SK-N-SH (cell line): ENCODE measurements around the gene DCDC1. TPM values are rescaled to one million over a fixed set of nuclear protein-coding genes. Genes with fewer than 3 reads are reported as not detected.

Experiments used
- CTCF ChIA-PET: fragments of 300-600, 350-600 bp; formaldehyde crosslinking; extraction: SDS; loops from one replicate; lab custom pipeline; 2021; lab: Yijun Ruan, JAX
- POLR2A ChIA-PET: fragments of 350-600 bp; sonication (Branson Sonifier 250); formaldehyde crosslinking; extraction: SDS; loops from one replicate; lab custom pipeline; 2020; ENCODE audit warnings: antibody characterized with exemption, inconsistent platforms; lab: Yijun Ruan, JAX
- DNase-seq: peaks from one replicate; pipeline ENCODE4 v3.0.0; 2012
- H2AFZ ChIP-seq: fragments of 200-600 bp; sonication (generic); 2 replicates; pipeline ENCODE4 v1.8.1; 2016; ENCODE audit warnings: antibody characterized with exemption, mild to moderate bottlenecking, low read depth
- H3F3A ChIP-seq: fragments of 200-600 bp; sonication (generic); replicated peaks from 2 replicates; pipeline ENCODE3; 2016; ENCODE audit warnings: antibody characterized with exemption, mild to moderate bottlenecking; ENCODE audit not compliant: insufficient read depth
- H3K27ac ChIP-seq, 2 experiments: fragments of 200-500 bp in 1 of 2; fragments of 200-600 bp in 1 of 2; sonication (Bioruptor generic) in 1 of 2; sonication (generic), shearing (Covaris generic) in 1 of 2; 2 replicates each; pipeline versions ENCODE4 v1.5.1 to v1.6.1; 2014 to 2016; ENCODE audit warnings: low read depth in 2 of 2, inconsistent platforms in 1 of 2, low read length in 1 of 2, mild to moderate bottlenecking in 1 of 2, mixed read lengths in 1 of 2
- H3K27me3 ChIP-seq: fragments of 200-600 bp; sonication (generic), shearing (Covaris generic); 2 replicates; pipeline ENCODE4 v1.6.1; 2016; ENCODE audit warnings: mixed run types; ENCODE audit not compliant: insufficient read depth
- H3K36me3 ChIP-seq, 2 experiments: fragments of 200-500 bp in 1 of 2; fragments of 200-600 bp in 1 of 2; sonication (Bioruptor generic) in 1 of 2; sonication (generic) in 1 of 2; replicated peaks in 1 of 2; 2 replicates each; pipeline versions ENCODE3 to v1.5.1; 2014 to 2016; ENCODE audit warnings: low read length in 1 of 2, mild to moderate bottlenecking in 1 of 2; ENCODE audit not compliant: insufficient read depth in 2 of 2, control insufficient read depth in 1 of 2
- H3K4me1 ChIP-seq, 2 experiments: fragments of 200-500 bp in 1 of 2; fragments of 200-600 bp in 1 of 2; sonication (Bioruptor generic) in 1 of 2; sonication (generic), shearing (Covaris generic) in 1 of 2; 2 replicates each; pipeline versions ENCODE4 v1.5.1 to v1.6.1; 2014 to 2016; ENCODE audit warnings: low read depth in 1 of 2, low read length in 1 of 2, mixed run types in 1 of 2; ENCODE audit not compliant: insufficient read depth in 2 of 2, control insufficient read depth in 1 of 2
- H3K4me2 ChIP-seq: fragments of 200-600 bp; sonication (generic), shearing (Covaris generic); 2 replicates; pipeline ENCODE4 v1.6.1; 2017; ENCODE audit warnings: mixed run types
- H3K4me3 ChIP-seq, 2 experiments: fragments of 200-500 bp in 1 of 2; fragments of 200-600 bp in 1 of 2; sonication (Bioruptor generic) in 1 of 2; sonication (generic), shearing (Covaris generic) in 1 of 2; 2 replicates each; pipeline versions ENCODE4 v1.5.1 to v1.8.1; 2014 to 2016; ENCODE audit warnings: low read depth in 2 of 2, inconsistent platforms in 1 of 2, low read length in 1 of 2, mild to moderate bottlenecking in 1 of 2, mixed read lengths in 1 of 2, moderate library complexity in 1 of 2
- H3K79me2 ChIP-seq: fragments of 200-600 bp; sonication (generic); 2 replicates; pipeline ENCODE4 v1.8.1; 2017; ENCODE audit warnings: mild to moderate bottlenecking; ENCODE audit not compliant: insufficient read depth
- H3K9ac ChIP-seq: fragments of 200-600 bp; sonication (generic); 2 replicates; pipeline ENCODE4 v1.6.1; 2017; ENCODE audit warnings: mixed run types
- H3K9me2 ChIP-seq: fragments of 200-600 bp; sonication (generic); 2 replicates; pipeline ENCODE4 v1.6.1; 2017; ENCODE audit warnings: mixed run types
- H3K9me3 ChIP-seq: fragments of 200-600 bp; sonication (generic); 2 replicates; pipeline ENCODE4 v1.6.1; 2017; ENCODE audit warnings: mixed run types, mild to moderate bottlenecking, moderate library complexity
- H4K20me1 ChIP-seq: fragments of 200-600 bp; sonication (generic); 2 replicates; pipeline ENCODE4 v1.6.1; 2017; ENCODE audit warnings: mild to moderate bottlenecking, mixed run types; ENCODE audit not compliant: insufficient read depth
- CHD2 ChIP-seq: fragments of 150-350 bp; IDR thresholded peaks from 2 replicates; pipeline ENCODE4 v1.6.1; 2018; ENCODE audit warnings: low read length; ENCODE audit not compliant: partially characterized antibody
- CTCF ChIP-seq: fragments of 200-600 bp; sonication (generic); IDR thresholded peaks from 2 replicates; pipeline ENCODE4 v1.6.1; 2017; ENCODE audit warnings: antibody characterized with exemption, mild to moderate bottlenecking, moderate library complexity
- EZH2phosphoT487 ChIP-seq: fragments of 200-600 bp; sonication (generic); IDR thresholded peaks from 2 replicates; pipeline ENCODE4 v1.6.1; 2017; ENCODE audit warnings: low read depth, mixed run types, mild to moderate bottlenecking, antibody characterized with exemption, moderate library complexity, borderline replicate concordance
- FOSL2 ChIP-seq: IDR thresholded peaks from 2 replicates; pipeline ENCODE4 v1.4.0; 2012; ENCODE audit warnings: low read depth, mild to moderate bottlenecking, moderate library complexity, borderline replicate concordance
- JUND ChIP-seq: IDR thresholded peaks from 2 replicates; pipeline ENCODE4 v1.4.0; 2012
- MXI1 ChIP-seq: IDR thresholded peaks from 2 replicates; pipeline ENCODE4 v1.6.1; 2012; ENCODE audit warnings: mild to moderate bottlenecking, low read depth, low read length, improper control_type of control experiment
- NFIC ChIP-seq: IDR thresholded peaks from 2 replicates; pipeline ENCODE4 v1.4.0; 2012; ENCODE audit warnings: borderline replicate concordance
- NRF1 ChIP-seq: IDR thresholded peaks from 2 replicates; pipeline ENCODE4 v1.6.1; 2012; ENCODE audit warnings: low read depth, mild to moderate bottlenecking, low read length
- POLR2AphosphoS5 ChIP-seq: IDR thresholded peaks from 2 replicates; pipeline ENCODE4 v1.6.1; 2012; ENCODE audit warnings: low read depth, low read length
- RCOR1 ChIP-seq: fragments of 150-350 bp; IDR thresholded peaks from 2 replicates; pipeline ENCODE4 v1.6.1; 2017; ENCODE audit warnings: antibody characterized with exemption, low read length
- RFX5 ChIP-seq: IDR thresholded peaks from 2 replicates; pipeline ENCODE4 v1.6.1; 2012; ENCODE audit warnings: mild to moderate bottlenecking, improper control_type of control experiment, low read length
- RXRA ChIP-seq: IDR thresholded peaks from 2 replicates; pipeline ENCODE4 v1.4.0; 2012; ENCODE audit warnings: low read depth, mild to moderate bottlenecking, borderline replicate concordance
- SIN3A ChIP-seq: IDR thresholded peaks from 2 replicates; pipeline ENCODE4 v1.6.1; 2012; ENCODE audit warnings: low read depth, mild to moderate bottlenecking, low read length, moderate library complexity, borderline replicate concordance
- SMC3 ChIP-seq: IDR thresholded peaks from 2 replicates; pipeline ENCODE4 v1.6.1; 2012; ENCODE audit warnings: low read depth, low read length, improper control_type of control experiment
- TAF1 ChIP-seq: IDR thresholded peaks from 2 replicates; pipeline ENCODE4 v1.6.1; 2012; ENCODE audit warnings: low read depth, mild to moderate bottlenecking, low read length, moderate library complexity, borderline replicate concordance
- TEAD4 ChIP-seq: IDR thresholded peaks from 2 replicates; pipeline ENCODE4 v1.4.0; 2012; ENCODE audit warnings: mild to moderate bottlenecking, borderline replicate concordance; ENCODE audit not compliant: insufficient read depth
- YY1 ChIP-seq: IDR thresholded peaks from 2 replicates; pipeline ENCODE4 v1.4.0; 2012; ENCODE audit warnings: low read depth, mild to moderate bottlenecking
- polyA plus RNA-seq, 3 experiments: library from polyadenylated mRNA; depleted of rRNA; stranded (reverse); fragments of >200 nt; gene quantifications; 2 replicates each; pipeline ENCODE4 v1.2.3, GENCODE V29; 2012
- TF ChIP-seq, protein P1 (sequence below): fragments of 150-350 bp; IDR thresholded peaks from 2 replicates; pipeline ENCODE4 v1.6.1; 2016; ENCODE audit warnings: mild to moderate bottlenecking, low read depth, low read length
- TF ChIP-seq, protein P2 (sequence below): fragments of 150-350 bp; IDR thresholded peaks from 2 replicates; pipeline ENCODE4 v1.6.1; 2017; ENCODE audit warnings: antibody characterized with exemption, low read length, low read depth, borderline replicate concordance
- TF ChIP-seq, protein P3 (sequence below): IDR thresholded peaks from 2 replicates; pipeline ENCODE4 v1.6.1; 2012; ENCODE audit warnings: mild to moderate bottlenecking, low read depth, low read length, moderate library complexity

The DCDC1 gene
- polyA plus RNA-seq, 1 of the 3 experiments (the other 2 are of a cell fraction): 0.12 TPM

DNA sequence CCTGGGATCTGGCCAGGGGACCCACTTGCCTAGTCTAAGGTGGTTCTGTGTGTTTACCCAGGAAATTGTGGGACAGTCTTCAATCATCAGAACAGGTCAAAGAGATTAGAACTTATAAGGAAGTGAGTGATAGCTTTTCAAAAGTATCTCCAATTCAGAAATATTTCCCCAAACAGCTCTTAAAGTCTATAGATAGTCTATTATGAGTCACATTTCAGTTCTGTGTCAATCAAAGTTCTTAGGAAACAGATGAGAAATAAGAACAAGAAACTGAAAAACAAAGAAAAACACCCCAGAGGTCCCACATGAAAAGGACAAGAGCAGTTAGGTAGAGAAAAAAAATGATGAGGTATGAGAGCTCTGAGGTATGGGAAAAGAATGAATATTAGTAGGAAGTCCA lies 402.0 kb downstream of the DCDC1 start:
- no peaks in the 10 kb centered on the region for H4K20me1 ChIP-seq
- H3K4me3 ChIP-seq: no peak overlapping the region
- CTCF ChIA-PET: no interaction called here
- H3F3A ChIP-seq: no peaks in the 10 kb centered on the region
- POLR2A ChIA-PET: no interaction called here
- no peak overlapping the region for H3K27ac ChIP-seq
- TF ChIP-seq NRF1: no peak
- no peak for TF ChIP-seq JUND
- no peak for TF ChIP-seq CHD2
- TF ChIP-seq RXRA: no peak
- no peak for TF ChIP-seq EZH2phosphoT487
- TF ChIP-seq, protein P1, sequence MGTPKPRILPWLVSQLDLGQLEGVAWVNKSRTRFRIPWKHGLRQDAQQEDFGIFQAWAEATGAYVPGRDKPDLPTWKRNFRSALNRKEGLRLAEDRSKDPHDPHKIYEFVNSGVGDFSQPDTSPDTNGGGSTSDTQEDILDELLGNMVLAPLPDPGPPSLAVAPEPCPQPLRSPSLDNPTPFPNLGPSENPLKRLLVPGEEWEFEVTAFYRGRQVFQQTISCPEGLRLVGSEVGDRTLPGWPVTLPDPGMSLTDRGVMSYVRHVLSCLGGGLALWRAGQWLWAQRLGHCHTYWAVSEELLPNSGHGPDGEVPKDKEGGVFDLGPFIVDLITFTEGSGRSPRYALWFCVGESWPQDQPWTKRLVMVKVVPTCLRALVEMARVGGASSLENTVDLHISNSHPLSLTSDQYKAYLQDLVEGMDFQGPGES: no peak
- TF ChIP-seq, protein P2, sequence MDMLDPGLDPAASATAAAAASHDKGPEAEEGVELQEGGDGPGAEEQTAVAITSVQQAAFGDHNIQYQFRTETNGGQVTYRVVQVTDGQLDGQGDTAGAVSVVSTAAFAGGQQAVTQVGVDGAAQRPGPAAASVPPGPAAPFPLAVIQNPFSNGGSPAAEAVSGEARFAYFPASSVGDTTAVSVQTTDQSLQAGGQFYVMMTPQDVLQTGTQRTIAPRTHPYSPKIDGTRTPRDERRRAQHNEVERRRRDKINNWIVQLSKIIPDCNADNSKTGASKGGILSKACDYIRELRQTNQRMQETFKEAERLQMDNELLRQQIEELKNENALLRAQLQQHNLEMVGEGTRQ: no peak
- no peak for TF ChIP-seq TAF1
- no peak for TF ChIP-seq YY1
- TF ChIP-seq RFX5: no peak
- no peak for TF ChIP-seq NFIC
- TF ChIP-seq SMC3: no peak
- no peak for TF ChIP-seq RCOR1
- no peak for TF ChIP-seq CTCF
- TF ChIP-seq SIN3A: no peak
- TF ChIP-seq MXI1: no peak
- no peak for TF ChIP-seq FOSL2
- TF ChIP-seq, protein P3, sequence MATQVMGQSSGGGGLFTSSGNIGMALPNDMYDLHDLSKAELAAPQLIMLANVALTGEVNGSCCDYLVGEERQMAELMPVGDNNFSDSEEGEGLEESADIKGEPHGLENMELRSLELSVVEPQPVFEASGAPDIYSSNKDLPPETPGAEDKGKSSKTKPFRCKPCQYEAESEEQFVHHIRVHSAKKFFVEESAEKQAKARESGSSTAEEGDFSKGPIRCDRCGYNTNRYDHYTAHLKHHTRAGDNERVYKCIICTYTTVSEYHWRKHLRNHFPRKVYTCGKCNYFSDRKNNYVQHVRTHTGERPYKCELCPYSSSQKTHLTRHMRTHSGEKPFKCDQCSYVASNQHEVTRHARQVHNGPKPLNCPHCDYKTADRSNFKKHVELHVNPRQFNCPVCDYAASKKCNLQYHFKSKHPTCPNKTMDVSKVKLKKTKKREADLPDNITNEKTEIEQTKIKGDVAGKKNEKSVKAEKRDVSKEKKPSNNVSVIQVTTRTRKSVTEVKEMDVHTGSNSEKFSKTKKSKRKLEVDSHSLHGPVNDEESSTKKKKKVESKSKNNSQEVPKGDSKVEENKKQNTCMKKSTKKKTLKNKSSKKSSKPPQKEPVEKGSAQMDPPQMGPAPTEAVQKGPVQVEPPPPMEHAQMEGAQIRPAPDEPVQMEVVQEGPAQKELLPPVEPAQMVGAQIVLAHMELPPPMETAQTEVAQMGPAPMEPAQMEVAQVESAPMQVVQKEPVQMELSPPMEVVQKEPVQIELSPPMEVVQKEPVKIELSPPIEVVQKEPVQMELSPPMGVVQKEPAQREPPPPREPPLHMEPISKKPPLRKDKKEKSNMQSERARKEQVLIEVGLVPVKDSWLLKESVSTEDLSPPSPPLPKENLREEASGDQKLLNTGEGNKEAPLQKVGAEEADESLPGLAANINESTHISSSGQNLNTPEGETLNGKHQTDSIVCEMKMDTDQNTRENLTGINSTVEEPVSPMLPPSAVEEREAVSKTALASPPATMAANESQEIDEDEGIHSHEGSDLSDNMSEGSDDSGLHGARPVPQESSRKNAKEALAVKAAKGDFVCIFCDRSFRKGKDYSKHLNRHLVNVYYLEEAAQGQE: no peak
- no peak for TF ChIP-seq POLR2AphosphoS5
- TF ChIP-seq TEAD4: no peak
- no peaks in the 10 kb centered on the region for H3K4me1 ChIP-seq
- no peaks in the 10 kb centered on the region for H3K9me3 ChIP-seq
- DNase-seq: no peak
- no peaks in the 10 kb centered on the region for H3K9me2 ChIP-seq
- no peaks in the 10 kb centered on the region for H3K27me3 ChIP-seq
- no peak overlapping the region for H3K4me2 ChIP-seq
- no peak overlapping the region for H3K9ac ChIP-seq
- H3K79me2 ChIP-seq: no peaks in the 10 kb centered on the region
- H2AFZ ChIP-seq: no peak overlapping the region
- H3K36me3 ChIP-seq: no peaks in the 10 kb centered on the region
